Forelimb muscle (tissue), 1 donor: ENCODE measurements around the gene CDH20. TPM values are rescaled to one million over a fixed set of nuclear protein-coding genes. Genes with fewer than 3 reads are reported as not detected.

ENCODE experiments used
- DNase-seq: peaks from one replicate; pipeline ENCODE4 v3.0.0-alpha.2; 2013; ENCODE audit warnings: low read depth
- polyA plus RNA-seq: library from polyadenylated mRNA; unstranded; fragments of 120-200 nt; gene quantifications from one replicate; pipeline ENCODE4 v1.2.1, GENCODE V29; 2013; ENCODE audit not compliant: insufficient read length

CDH20 gene
- polyA plus RNA-seq, 1 donor, result 1.4 TPM

- no peak for DNase-seq
Measured at GRCh38 chr18:61575419-61575818, 242.2 kb downstream of the CDH20 start.

GRCh38 chr18:61578846-61579245 lies 245.6 kb downstream of the CDH20 start:
- no peak for DNase-seq

DNA sequence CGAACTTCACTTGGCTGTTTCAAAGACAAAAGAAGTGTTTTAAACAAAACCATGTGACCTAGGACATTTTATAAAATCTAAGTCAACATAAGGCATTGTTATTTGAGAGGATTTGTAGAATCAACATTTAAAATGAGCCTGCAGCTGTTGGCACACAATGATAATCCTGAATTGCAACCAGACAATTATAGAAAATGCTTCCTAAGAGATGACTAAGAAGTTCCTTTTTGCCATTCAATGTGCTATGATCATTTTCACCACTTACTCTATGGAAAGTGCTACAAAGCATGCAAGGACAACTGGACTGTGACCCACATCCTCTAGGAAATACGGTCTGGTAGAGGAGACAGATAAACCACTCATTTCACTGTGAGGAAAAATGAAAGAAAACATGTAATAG lies 246.4 kb downstream of the CDH20 start:
- no peak for DNase-seq

DNA sequence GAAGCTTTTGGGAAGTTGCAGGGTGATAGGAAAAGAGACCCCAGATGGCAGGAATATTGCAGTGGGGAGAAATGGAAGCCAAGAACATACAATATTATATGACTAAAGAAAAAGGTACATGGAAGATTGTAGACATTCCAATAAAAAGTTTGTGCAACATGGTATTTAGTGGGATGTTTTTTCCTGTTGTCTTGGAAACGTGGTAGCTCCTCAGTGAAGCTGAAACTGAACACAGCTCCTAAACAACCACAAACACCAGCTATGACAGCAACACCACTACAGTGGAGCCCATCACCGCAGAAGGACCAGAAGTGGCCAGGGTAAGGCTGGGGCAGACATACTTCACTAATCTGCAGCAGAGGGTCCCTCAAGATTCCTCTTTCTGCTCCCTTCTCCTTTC lies 246.8 kb downstream of the CDH20 start:
- DNase-seq, result no peak

DNA sequence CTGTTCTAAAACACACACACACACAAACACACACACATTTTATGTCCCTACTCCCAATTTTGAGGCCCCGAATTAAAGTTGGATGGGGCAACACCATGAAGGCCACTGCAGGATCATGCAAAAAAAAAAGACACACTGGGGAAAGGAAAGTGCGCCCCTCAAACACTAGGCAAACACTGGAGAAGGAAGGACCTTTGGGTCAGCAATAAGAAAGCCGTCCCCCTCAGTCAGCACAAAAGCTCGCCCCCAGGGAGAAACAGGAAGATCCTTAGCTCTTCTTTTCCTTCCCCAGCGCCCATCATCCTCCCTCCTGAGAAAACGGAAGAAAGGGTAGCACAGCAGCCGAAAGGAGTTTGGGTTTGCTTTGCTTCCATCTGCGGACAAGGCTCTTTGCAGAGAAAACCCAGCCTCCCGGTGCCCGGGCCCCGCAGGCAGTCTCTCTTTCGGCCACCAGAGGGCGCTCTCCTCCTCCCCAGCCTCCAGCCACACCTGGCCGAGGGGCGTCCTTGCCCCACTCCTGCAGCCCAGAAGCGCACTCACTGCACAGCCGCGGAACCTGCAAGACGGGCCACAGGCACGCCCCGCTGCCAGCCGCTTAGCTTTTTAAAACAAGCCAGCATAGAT lies 248.5 kb downstream of the CDH20 start:
- DNase-seq, result no peak

- no peak for DNase-seq
Measured at GRCh38 chr18:61582202-61582710, 249.0 kb downstream of the CDH20 start.

GRCh38 chr18:61583548-61583947 lies 250.3 kb downstream of the CDH20 start:
- DNase-seq, result no peak

DNA sequence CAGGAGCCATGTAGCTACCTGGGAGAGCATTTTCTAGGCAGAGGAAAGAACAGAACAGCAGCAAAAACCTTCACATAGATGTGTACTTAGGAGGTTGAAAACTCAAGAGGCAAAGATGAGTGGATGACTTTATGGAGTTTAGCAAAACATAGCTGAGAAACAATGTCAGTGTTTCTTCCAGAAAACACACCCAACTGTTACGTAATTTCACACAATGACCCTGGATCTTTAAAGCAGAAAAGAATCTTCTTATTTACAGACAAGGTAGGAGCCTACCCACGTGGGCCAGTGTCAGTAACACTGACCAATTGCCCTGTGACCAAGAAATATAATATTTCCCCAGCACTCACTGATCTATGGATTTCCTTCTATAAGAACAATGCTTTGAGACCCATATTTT lies 254.6 kb downstream of the CDH20 start:
- no peak for DNase-seq

DNA sequence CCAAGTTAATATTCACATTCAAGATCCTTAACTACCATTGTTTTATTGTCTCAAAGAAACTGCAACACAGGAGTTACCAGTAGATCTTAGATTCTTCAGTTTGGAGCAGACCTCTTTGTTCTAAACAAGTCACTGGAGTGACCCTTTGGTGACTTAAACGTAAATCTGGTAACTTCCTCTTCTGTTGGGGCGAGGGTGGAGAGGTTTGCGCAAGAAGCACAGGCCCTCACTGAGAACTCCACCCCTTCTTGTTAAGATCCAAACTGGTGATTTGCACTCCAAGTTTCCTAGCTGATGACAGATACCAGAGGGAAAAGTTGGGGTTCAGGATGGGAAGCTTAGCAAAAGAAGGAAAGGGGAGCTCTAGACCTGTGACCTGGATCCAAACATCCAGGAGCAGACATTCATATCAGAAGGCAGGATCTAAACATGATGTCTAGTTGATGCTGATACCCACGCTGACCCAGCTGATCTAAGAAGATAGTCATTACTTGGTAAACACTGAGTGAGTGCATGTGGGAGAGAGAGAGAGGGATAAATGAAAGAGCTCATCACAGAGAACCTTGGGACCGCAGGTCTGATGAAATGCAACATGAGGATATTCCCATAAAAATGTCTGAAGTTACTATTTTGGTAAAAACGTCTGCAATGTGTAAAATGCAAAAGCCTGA lies 256.0 kb downstream of the CDH20 start:
- no peak for DNase-seq

DNA sequence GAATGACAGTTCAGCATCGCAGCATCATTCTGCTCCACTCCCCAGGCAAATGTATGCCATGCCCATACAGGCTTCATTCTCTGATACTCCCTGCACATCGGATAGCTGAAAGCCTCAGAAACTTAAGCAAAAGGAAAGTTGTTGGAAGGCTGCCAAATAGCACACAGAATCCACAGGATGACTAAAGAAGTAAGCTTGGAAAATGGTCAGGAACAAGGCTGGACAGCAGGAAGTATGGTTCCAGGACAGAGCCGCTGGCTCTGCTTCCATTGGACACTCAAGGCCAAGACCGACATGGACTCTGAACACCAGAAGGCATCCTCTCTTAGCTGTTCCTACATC lies 256.5 kb downstream of the CDH20 start:
- no peak for DNase-seq

DNA sequence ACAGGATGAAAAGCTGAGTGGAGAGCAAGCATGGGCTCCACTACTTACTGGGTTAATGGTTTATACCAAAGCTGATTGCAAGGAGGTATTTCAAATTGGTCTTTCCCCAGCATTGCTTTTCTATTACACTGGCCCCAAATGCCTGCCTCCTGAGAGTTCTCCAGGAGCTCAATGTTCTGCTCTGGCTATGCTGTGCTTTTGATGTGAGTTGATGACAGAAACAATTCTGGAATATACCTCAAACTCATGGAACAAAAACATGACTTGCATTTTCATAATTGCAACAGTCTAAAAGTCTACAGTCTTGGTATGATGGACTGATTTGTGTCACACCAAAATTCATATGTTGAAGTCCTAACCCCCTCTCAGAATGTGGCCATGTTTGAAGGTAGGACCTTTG lies 258.0 kb downstream of the CDH20 start:
- DNase-seq, result no peak

GRCh38 chr18:61595615-61596251 lies 262.5 kb downstream of the CDH20 start:
- no peak for DNase-seq

GRCh38 chr18:61596296-61596695 lies 263.1 kb downstream of the CDH20 start:
- DNase-seq, result no peak

- DNase-seq, result no peak
Measured at GRCh38 chr18:61597316-61597715, 264.1 kb downstream of the CDH20 start.

- DNase-seq, result no peak
Measured at GRCh38 chr18:61600422-61600821, 267.2 kb downstream of the CDH20 start.

DNA sequence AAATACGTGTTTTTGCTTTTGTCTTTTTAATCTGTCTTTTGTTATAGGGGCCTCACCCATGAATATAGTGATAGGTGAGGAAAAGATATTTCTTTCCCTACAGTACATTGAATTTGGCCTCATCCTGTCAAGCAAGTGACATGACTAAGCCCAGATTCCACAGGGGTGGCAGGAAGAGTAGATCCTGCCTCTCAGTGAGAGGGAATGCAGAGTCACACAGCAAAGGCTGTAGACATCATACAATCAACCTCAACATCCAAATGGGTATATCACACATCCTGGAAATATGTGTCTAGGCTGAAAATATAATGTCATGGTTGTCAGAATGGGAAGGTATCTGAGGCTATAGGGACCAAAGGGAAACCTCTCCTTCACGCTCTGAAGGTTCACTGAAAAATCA lies 269.6 kb downstream of the CDH20 start:
- DNase-seq, result no peak
